HL-60 (cell line): ENCODE measurements around the gene COL2A1.

Experiments used
- POLR2AphosphoS5 ChIP-seq: IDR thresholded peaks from 2 replicates; pipeline ENCODE4 v1.6.1; 2012; ENCODE audit warnings: low read depth
- TF ChIP-seq, protein P1 (sequence below): IDR thresholded peaks from one replicate; pipeline ENCODE4 v1.5.1; 2011; ENCODE audit warnings: low read length, control low read depth, inconsistent platforms; ENCODE audit not compliant: insufficient read depth
- TF ChIP-seq, protein P2 (sequence below): IDR thresholded peaks from 2 replicates; pipeline ENCODE4 v1.6.1; 2012; ENCODE audit warnings: low read depth; ENCODE audit not compliant: insufficient replicate concordance

DNA sequence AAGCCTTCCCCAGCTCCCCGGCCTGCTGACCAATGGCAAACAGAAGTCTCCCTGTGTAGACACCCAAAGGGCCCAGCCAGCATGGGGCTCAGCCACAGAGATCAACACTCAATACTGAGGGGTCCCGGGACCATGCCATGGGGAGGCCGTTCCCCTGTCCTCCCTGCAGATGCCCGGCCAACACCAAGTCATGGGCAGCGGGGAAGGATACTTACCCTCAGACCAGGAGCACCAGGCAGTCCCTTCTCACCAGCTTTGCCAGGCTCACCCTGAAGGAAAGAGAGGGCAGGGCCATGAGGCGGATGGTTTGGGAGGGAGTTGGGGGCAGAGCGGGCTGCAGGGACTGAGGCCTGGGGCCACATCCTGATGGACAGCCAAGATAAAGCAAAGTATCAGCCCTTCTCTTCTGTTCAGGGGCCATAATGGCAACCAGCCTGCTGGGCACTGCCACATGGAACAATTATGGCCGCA is 19.9 kb downstream of the COL2A1 start:
- TF ChIP-seq, protein P1, sequence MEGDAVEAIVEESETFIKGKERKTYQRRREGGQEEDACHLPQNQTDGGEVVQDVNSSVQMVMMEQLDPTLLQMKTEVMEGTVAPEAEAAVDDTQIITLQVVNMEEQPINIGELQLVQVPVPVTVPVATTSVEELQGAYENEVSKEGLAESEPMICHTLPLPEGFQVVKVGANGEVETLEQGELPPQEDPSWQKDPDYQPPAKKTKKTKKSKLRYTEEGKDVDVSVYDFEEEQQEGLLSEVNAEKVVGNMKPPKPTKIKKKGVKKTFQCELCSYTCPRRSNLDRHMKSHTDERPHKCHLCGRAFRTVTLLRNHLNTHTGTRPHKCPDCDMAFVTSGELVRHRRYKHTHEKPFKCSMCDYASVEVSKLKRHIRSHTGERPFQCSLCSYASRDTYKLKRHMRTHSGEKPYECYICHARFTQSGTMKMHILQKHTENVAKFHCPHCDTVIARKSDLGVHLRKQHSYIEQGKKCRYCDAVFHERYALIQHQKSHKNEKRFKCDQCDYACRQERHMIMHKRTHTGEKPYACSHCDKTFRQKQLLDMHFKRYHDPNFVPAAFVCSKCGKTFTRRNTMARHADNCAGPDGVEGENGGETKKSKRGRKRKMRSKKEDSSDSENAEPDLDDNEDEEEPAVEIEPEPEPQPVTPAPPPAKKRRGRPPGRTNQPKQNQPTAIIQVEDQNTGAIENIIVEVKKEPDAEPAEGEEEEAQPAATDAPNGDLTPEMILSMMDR, result no peak
- no peak for TF ChIP-seq POLR2AphosphoS5
- TF ChIP-seq, protein P2, sequence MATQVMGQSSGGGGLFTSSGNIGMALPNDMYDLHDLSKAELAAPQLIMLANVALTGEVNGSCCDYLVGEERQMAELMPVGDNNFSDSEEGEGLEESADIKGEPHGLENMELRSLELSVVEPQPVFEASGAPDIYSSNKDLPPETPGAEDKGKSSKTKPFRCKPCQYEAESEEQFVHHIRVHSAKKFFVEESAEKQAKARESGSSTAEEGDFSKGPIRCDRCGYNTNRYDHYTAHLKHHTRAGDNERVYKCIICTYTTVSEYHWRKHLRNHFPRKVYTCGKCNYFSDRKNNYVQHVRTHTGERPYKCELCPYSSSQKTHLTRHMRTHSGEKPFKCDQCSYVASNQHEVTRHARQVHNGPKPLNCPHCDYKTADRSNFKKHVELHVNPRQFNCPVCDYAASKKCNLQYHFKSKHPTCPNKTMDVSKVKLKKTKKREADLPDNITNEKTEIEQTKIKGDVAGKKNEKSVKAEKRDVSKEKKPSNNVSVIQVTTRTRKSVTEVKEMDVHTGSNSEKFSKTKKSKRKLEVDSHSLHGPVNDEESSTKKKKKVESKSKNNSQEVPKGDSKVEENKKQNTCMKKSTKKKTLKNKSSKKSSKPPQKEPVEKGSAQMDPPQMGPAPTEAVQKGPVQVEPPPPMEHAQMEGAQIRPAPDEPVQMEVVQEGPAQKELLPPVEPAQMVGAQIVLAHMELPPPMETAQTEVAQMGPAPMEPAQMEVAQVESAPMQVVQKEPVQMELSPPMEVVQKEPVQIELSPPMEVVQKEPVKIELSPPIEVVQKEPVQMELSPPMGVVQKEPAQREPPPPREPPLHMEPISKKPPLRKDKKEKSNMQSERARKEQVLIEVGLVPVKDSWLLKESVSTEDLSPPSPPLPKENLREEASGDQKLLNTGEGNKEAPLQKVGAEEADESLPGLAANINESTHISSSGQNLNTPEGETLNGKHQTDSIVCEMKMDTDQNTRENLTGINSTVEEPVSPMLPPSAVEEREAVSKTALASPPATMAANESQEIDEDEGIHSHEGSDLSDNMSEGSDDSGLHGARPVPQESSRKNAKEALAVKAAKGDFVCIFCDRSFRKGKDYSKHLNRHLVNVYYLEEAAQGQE, result no peak
